ENCODE results near the gene SPATA6L.

- TF ChIP-seq CTCF (conservative IDR thresholded peaks at IDR 0.05) (no peak), ZFX (IDR thresholded peaks at IDR 0.05) (no peak)
Measured at GRCh38 chr9:4550777-4551484, 115.3 kb downstream of the SPATA6L start.

Measured in C4-2B (cell line).